Kidney tubule cell (primary cell): Measurements from ENCODE around the gene GOT1.

Experiments
- DNase-seq: peaks from one replicate; pipeline ENCODE4 v3.0.0-alpha.2; 2018; ENCODE audit warnings: low spot score

GOT1 gene

GRCh38 chr10:99395750-99396445 lies 34.5 kb downstream of the GOT1 start:
- DNase-seq: peak; percentile 96

- no peak for DNase-seq
Observed at GRCh38 chr10:99394761-99395386, 35.5 kb downstream of the GOT1 start.

- DNase-seq: peak; percentile 67
Observed at GRCh38 chr10:99394256-99394655, 36.2 kb downstream of the GOT1 start.

DNA sequence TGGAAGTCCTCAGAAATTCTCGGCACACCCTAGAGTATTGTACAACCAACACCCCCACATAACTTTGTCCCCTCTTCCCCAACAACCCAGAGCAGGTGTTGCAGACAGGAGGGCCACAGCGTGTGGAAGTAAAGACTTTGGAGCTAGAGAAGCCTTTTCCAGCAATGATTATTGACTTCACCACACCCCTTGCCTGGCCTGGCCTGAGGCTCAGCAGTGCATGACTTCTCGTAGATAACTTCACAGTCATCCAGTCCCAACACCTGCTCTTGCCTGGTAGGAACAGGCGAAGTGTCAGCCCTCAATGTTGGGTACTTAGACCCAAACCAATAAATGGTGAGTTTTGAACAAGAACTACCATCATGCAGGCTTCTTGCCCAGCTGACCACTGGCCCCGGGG lies 36.7 kb downstream of the GOT1 start:
- peak; percentile 66 for DNase-seq

DNA sequence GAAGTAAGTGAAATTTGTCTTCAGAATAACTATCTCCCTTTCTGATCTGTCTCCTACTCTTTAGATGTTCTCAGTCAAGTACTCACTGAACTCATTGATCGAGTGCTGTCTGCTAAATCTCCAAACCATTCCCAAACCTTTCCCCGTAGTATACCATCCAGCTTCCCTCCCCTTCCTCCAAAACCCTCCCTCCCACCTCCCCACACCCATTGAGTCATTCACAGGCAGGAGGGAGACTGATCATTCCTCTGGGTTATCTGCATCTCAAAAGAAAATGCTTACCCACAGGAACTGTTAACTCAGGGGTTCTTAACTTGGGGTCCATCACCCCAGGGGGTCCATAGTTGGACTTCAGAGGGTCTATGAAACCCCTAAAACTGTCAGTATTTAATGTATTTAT lies 37.4 kb downstream of the GOT1 start:
- no peak for DNase-seq

DNA sequence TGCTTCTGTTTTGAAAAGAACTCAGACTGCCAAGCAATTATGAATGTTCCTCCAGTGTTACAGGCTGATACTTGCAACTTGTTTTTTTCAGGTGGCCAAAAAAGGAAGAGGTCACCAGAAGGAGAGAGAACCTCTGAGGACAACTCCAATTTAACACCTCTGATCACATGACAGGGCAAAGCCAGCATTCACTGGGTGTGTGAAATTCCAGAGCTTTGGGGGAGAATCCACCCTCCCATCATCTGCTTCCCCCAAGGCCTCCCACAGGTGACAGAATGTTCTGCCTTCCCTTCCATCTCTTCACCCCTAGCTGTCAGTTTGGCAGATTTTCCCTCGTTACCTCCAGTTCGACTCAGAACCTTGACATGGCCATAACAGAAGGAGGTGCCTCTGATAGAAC lies 39.1 kb downstream of the GOT1 start:
- DNase-seq: no peak

GRCh38 chr10:99389729-99390480 lies 40.5 kb downstream of the GOT1 start:
- DNase-seq: no peak

DNA sequence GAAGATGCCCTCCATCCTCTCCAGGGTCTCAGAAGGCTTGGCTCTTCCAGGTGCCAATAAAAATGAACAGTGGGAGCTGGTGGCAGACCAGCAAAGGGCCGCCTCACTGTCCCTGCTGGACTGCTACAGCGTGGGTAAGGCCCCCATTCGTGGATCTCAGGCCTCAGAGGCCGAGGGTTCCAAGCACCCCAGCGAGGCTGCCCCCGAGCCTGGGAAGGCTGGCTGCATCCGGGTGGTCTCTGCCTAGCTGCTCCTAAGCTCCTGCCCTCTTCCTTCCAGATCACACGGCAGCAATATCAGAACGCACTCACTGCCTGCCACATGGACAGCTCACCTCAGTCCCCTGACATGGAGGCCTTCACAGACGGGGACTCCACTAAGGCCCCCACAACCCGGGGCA lies 42.9 kb downstream of the GOT1 start:
- DNase-seq: no peak

DNA sequence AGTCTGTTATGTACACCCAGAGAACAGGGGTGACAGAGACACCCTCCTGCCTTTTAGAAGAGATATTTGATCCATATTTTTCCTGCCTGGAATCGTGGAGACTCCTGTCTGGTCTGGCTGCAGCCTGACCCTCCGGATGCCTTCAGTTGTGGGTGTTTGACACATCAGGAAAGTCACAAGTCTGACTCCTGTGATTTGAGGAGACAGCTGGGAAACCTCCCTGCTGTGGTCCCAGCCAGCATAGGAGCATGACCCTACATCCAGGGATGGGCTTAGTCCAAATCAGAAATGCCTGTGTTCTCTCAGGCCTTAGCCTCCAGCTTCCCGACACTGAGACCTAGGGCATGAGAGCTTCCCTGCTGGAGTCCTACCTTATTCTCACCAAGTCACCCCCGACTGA lies 43.4 kb downstream of the GOT1 start:
- no peak for DNase-seq

DNA sequence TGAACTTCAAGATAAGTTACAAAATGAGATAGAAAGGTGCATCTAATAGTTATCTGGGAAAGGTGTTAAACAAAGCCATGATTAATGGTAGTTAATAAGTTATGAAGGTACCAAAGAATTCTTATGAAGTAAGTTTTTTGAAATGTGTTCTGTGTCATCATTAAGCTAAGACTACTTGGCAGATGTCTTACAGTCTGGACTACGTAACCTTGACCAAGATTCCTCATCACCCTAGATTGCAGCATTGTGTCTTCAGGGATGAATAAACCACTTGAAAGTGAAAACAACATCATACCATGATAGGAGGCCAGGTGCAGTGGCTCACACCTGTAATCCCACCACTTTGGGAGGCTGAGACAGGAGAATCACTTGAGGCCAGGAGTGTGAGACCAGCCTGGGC lies 48.2 kb downstream of the GOT1 start:
- DNase-seq: peak; percentile 81

GRCh38 chr10:99375426-99375825 lies 55.0 kb downstream of the GOT1 start:
- DNase-seq: no peak

- no peak for DNase-seq
Observed at GRCh38 chr10:99374972-99375371, 55.5 kb downstream of the GOT1 start.

GRCh38 chr10:99374526-99374925 lies 55.9 kb downstream of the GOT1 start:
- DNase-seq: peak; percentile 29

GRCh38 chr10:99372546-99373271 lies 57.7 kb downstream of the GOT1 start:
- no peak for DNase-seq

DNA sequence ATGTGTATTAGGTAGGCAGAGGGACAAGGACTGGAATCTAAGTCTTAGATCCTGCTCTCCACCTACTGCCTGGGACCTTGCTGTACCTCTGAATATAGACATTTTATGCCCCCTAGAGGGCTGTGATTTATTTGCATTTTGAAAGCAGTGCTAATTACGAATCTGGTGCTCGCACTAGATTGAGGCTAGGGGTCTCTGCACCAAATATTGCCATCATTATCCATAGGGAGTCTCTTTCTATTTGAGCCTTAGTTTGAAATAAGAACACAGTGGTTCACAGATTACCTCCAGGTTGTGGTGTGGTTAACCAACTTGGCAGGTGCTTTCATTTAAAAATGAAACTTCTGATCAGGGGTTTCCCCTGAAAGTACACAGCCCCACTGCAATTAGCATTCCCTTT lies 59.4 kb downstream of the GOT1 start:
- peak; percentile 60 for DNase-seq

DNA sequence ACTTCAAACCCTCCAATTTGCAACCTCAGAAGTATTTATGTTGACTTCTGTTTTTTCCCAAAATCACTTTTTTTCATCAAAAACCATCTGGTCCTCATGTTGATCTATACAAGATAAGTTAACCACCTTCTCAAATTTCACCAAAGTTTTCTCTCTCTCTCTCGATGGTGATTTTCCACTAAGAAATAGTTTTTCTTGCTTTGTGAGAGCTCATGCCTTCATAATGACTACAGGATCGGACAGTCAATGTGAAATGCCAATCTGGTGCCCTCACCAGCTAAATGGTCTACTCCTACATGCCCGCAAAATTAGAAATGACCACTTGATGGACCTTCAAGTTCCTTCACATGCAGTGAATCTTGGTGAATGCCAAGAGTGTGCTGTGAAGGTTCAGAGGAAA lies 60.9 kb downstream of the GOT1 start:
- peak; percentile 53 for DNase-seq

GRCh38 chr10:99369126-99369525 lies 61.3 kb downstream of the GOT1 start:
- DNase-seq: peak; percentile 74

GRCh38 chr10:99368646-99369045 lies 61.8 kb downstream of the GOT1 start:
- DNase-seq: peak; percentile 79

DNA sequence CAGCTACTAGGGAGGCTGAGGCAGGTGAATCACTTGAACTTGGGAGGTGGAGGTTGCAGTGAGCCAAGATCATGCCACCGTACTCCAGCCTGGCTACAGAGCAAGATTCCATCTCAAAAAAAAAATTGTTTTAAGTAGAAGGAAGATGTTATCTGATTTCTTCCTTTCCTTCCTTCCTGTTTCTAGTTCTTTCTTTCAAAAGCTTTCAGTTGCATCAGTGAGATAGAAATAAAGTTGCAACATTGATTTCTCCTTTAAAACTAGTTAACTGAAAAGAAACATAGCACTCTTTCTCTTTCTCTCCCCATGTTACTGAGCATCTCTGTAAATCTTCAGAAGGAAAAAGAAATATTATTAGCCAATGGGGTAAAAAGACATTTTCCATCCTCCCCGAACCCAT lies 63.8 kb downstream of the GOT1 start:
- no peak for DNase-seq

DNA sequence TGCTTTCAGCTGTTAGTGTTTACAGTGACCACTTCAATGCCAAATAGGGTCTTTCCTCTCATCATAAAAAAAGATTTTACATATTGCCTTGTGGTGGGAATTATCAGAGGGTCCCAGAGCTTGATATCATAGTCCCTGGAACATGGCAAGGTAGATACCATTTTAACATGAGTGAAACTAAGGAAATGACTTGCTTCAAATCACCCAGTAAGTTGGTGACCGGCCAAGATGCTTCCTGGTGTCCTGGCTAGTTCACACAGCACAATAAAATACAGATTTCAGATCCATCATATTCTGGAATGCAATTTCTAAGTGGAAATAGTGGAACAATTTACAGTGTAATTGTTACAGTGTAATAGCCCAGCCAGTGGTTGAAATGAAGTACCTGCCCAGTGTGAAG lies 64.7 kb downstream of the GOT1 start:
- DNase-seq: no peak

DNA sequence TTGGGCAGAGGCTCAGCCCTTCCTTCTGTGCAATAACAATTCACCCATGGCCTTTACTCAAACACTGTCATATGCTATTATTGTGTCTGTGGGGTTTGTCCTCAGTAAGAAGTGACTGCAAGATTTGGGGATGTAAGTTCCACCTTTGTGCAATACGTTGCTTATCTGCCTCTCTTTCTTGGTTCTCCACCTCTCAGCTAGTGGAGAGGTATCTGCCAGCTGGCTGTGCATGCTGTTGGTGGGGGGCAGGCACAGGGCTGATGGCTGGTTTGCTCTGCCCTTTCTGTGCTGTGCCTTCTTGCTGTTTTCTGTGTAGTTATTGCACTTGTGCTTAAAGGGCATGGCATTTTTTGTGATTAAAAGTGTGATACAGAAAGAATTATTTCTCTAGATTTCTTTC lies 65.1 kb downstream of the GOT1 start:
- no peak for DNase-seq

DNA sequence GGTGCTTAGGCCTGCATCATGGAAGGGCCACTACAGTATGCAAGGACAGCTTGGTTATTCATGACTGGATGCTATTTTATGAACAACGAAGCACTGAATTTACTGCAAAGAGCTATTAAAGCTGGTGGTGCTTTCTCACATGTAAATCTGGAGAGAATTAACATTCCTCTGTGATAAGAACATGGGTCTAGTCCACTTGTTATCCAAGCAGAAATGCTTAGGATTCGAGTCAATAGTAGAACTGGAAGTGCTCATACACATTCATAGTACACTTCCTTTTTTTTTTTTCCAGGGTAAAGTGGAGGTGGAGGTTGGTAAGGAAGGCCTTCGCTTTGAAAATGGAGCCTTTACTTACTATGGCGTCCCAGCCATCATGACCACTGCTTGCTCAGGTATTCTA lies 66.3 kb downstream of the GOT1 start:
- DNase-seq: peak; percentile 34

DNA sequence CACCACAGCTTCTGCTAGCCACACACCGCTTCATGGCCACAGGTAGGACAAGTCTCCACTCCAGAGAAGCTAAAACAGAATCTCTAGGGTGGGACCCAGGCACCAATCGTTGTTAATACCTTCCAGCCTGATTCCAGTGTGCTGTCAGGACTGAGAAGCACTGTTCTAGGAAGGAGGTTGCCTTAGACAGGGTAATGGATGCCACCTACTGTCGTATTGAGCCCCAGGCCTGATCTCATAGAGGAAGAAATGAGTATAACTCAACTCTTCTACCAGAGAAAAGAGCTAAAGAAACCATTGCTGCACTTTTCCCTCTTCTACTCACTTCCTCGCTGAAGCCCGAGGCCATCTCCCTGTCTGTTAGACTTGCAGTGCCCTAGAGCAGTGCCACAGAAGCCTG lies 69.5 kb downstream of the GOT1 start:
- DNase-seq: no peak
